K562 (cell line): ENCODE results near the gene HOXB5. TPM values are rescaled to one million over a fixed set of nuclear protein-coding genes. Genes with fewer than 3 reads are reported as not detected.

Experiments used
- ATAC-seq: fragments of 200-7000 bp; cut with Tn5 transposase; 3 replicates; pipeline ENCODE4 v1.9.1; 2020; ENCODE audit warnings: moderate library complexity
- BruUV-seq: library from RNA; stranded (reverse); fragments of 400-500 nt; replicated peaks from 2 replicates; lab custom pipeline; 2021; lab: Mats Ljungman, UMichigan
- CTCF ChIA-PET: fragments of 300-600 bp; formaldehyde crosslinking; extraction: SDS; loops from one replicate; lab custom pipeline; 2021; ENCODE audit warnings: low intra/inter-chr PET ratio; lab: Yijun Ruan, JAX
- POLR2A ChIA-PET: fragments of 300-600, 350-650 bp; sonication (Branson Sonifier 250); formaldehyde crosslinking; extraction: SDS; loops from one replicate; lab custom pipeline; 2021; ENCODE audit warnings: antibody characterized with exemption, inconsistent platforms; lab: Yijun Ruan, JAX
- DNase-seq, 4 experiments: peaks; one replicate each; pipeline versions ENCODE4 v3.0.0 to v3.0.0-alpha.2; 2011 to 2018; ENCODE audit warnings: low spot score in 3 of 4, mixed read lengths in 3 of 4; ENCODE audit errors: extremely low read depth in 1 of 4
- FAIRE-seq: peaks from 2 replicates; lab custom pipeline; 2011; peaks lifted over from hg19 to GRCh38; lab: Jason Lieb, UNC
- H2AFZ ChIP-seq: 2 replicates; pipeline ENCODE4 v1.6.0; 2011; ENCODE audit warnings: low read depth, low read length, control low read depth, inconsistent platforms
- H3K27ac ChIP-seq: fragments of 200-600 bp; 3 replicates; pipeline ENCODE4 v1.8.0; 2011; ENCODE audit warnings: low read depth, mild to moderate bottlenecking, control low read depth, inconsistent platforms, low read length, moderate library complexity, mixed read lengths; ENCODE audit errors: extremely low read depth
- H3K27me3 ChIP-seq, 2 experiments: fragments of 300-600 bp in 1 of 2; 2 replicates in 1 of 2; 3 replicates in 1 of 2; pipeline versions ENCODE4 v1.6.0 to v1.8.0; 2011; ENCODE audit warnings: inconsistent platforms in 2 of 2, low read length in 2 of 2, mild to moderate bottlenecking in 1 of 2, mixed read lengths in 1 of 2, moderate library complexity in 1 of 2; ENCODE audit not compliant: control insufficient read depth in 2 of 2, insufficient read depth in 2 of 2
- H3K36me3 ChIP-seq: fragments of 300-600 bp; 3 replicates; pipeline ENCODE4 v1.8.0; 2011; ENCODE audit warnings: mild to moderate bottlenecking, low read length, inconsistent platforms; ENCODE audit not compliant: control insufficient read depth, insufficient read depth
- H3K4me1 ChIP-seq, 2 experiments: fragments of 200-600 bp in 1 of 2; replicated peaks in 1 of 2; 2 replicates in 1 of 2; 3 replicates in 1 of 2; pipeline versions ENCODE4 v1.5.1 to v1.8.0; 2011; ENCODE audit warnings: inconsistent platforms in 2 of 2, low read length in 2 of 2, mild to moderate bottlenecking in 1 of 2, mixed read lengths in 1 of 2, moderate library complexity in 1 of 2; ENCODE audit not compliant: control insufficient read depth in 2 of 2, insufficient read depth in 2 of 2
- H3K4me2 ChIP-seq: 2 replicates; pipeline ENCODE4 v1.6.1; 2011; ENCODE audit warnings: low read length, control low read depth, inconsistent platforms, mixed read lengths; ENCODE audit not compliant: insufficient read depth
- H3K4me3 ChIP-seq: fragments of 200-600 bp; sonication (generic), shearing (Covaris generic); 2 replicates; pipeline ENCODE4 v1.5.1; 2016; ENCODE audit warnings: control low read depth, inconsistent platforms
- H3K79me2 ChIP-seq: fragments of 200-600 bp; 3 replicates; pipeline ENCODE4 v1.8.0; 2011; ENCODE audit warnings: low read length, inconsistent platforms; ENCODE audit not compliant: control insufficient read depth, insufficient read depth
- H3K9ac ChIP-seq, 2 experiments: 2 replicates each; pipeline versions ENCODE4 v1.6.0 to v1.6.1; 2011; ENCODE audit warnings: low read depth in 2 of 2, low read length in 2 of 2, control low read depth in 1 of 2, inconsistent platforms in 1 of 2, mild to moderate bottlenecking in 1 of 2, mixed read lengths in 1 of 2; ENCODE audit not compliant: insufficient read depth in 1 of 2
- H3K9me1 ChIP-seq: one replicate; pipeline ENCODE4 v1.6.0; 2011; ENCODE audit warnings: inconsistent platforms, mild to moderate bottlenecking, low read length, moderate library complexity; ENCODE audit not compliant: control insufficient read depth, insufficient read depth
- H3K9me3 ChIP-seq: replicated peaks from 2 replicates; pipeline ENCODE4 v1.5.1; 2011; ENCODE audit warnings: low read depth, low read length, inconsistent platforms; ENCODE audit not compliant: control insufficient read depth, insufficient read depth
- H4K20me1 ChIP-seq: replicated peaks from 2 replicates; pipeline ENCODE4 v1.6.1; 2011; ENCODE audit warnings: low read length, inconsistent platforms, mixed read lengths; ENCODE audit not compliant: control insufficient read depth, insufficient read depth
- CBX3 ChIP-seq, 2 experiments: IDR thresholded peaks; 1 replicate in 1 of 2; 2 replicates in 1 of 2; pipeline ENCODE4 v1.6.1; 2012; ENCODE audit warnings: inconsistent platforms in 2 of 2, low read length in 2 of 2, borderline replicate concordance in 1 of 2, control low read depth in 1 of 2
- DIDO1 ChIP-seq: fragments of 450-650 bp; IDR thresholded peaks from 2 replicates; pipeline ENCODE4 v1.6.1; 2016; ENCODE audit warnings: low read depth, missing biosample characterization, missing genetic modification characterization
- GTF2A2 ChIP-seq: IDR thresholded peaks from 2 replicates; pipeline ENCODE4 v1.6.1; 2016; ENCODE audit warnings: mild to moderate bottlenecking, missing genetic modification characterization, missing compliant biosample characterization
- NRF1 ChIP-seq, 2 experiments: fragments of 450-650 bp; IDR thresholded peaks in 1 of 2; conservative IDR thresholded peaks in 1 of 2; 2 replicates each; pipeline ENCODE4 v1.6.1; 2014; ENCODE audit warnings: mild to moderate bottlenecking in 2 of 2
- PHB ChIP-seq: fragments of 250-450 bp; sonication (Bioruptor Pico); IDR thresholded peaks from 2 replicates; pipeline ENCODE4 v1.5.0; 2021
- RAD21 ChIP-seq, 2 experiments: fragments of 250-450 bp in 1 of 2; fragments of 450-650 bp in 1 of 2; sonication (Bioruptor Pico) in 1 of 2; formaldehyde crosslinking in 1 of 2; IDR thresholded peaks in 1 of 2; conservative IDR thresholded peaks in 1 of 2; 2 replicates each; pipeline versions ENCODE4 v1.4.0 to v1.8.0; 2020 to 2022; ENCODE audit warnings: mild to moderate bottlenecking in 2 of 2, moderate library complexity in 1 of 2
- RHOXF2B ChIP-seq: fragments of 250-450 bp; sonication (Bioruptor Pico); conservative IDR thresholded peaks from 2 replicates; pipeline ENCODE4 v1.5.1; 2021
- RNF2 ChIP-seq: sonication (generic); IDR thresholded peaks from 2 replicates; pipeline ENCODE4 v1.6.1; 2016
- THRAP3 ChIP-seq: fragments of 450-650 bp; IDR thresholded peaks from 2 replicates; pipeline ENCODE4 v1.6.1; 2016; ENCODE audit warnings: mild to moderate bottlenecking, inconsistent platforms, borderline replicate concordance
- WHSC1 ChIP-seq: IDR thresholded peaks from one replicate; pipeline ENCODE4 v1.6.1; 2012; ENCODE audit warnings: low read length, control low read depth, inconsistent platforms
- ZNF224 ChIP-seq: sonication (generic); formaldehyde crosslinking; IDR thresholded peaks from 2 replicates; pipeline ENCODE4 v1.8.0; 2022; ENCODE audit warnings: mild to moderate bottlenecking, missing genetic modification reagents
- WGBS: fragments of 100-300 bp; shearing (Covaris generic); methylation state at CpG from one replicate; pipeline ENCODE4 v1.1.6; 2016; ENCODE audit warnings: low coverage, mixed read lengths; ENCODE audit not compliant: insufficient coverage; ENCODE audit errors: missing lambda C conversion rate; 5-methylcytosine and 5-hydroxymethylcytosine counted together
- in situ Hi-C: fragments of 300-500 bp; cut with MboI; formaldehyde crosslinking; loops from 4 replicates; pipeline ENCODE4 v1.15.0; 2018; ENCODE audit warnings: inconsistent platforms, mixed read lengths
- intact Hi-C: fragments of 100-400 bp; cut with micrococcal nuclease; formaldehyde crosslinking; loops from 2 replicates; pipeline ENCODE4 v1.14.2; 2022
- polyA plus RNA-seq, 8 experiments: library from polyadenylated mRNA; depleted of rRNA in 4 of 8; stranded (reverse) in 5 of 8; unstranded in 3 of 8; fragments of >200 nt; fragmentation: Nextera tagmentation in 2 of 8; fragmentation: Illumina TruSeq in 1 of 8; extraction: Ambion mirVana in 2 of 8; extraction: Trizol in 1 of 8; gene quantifications; 2 replicates each; pipeline versions ENCODE4 v1.2.1 to v1.2.3, GENCODE V29; 2011 to 2014; ENCODE audit warnings: inconsistent platforms in 1 of 8, missing spikeins in 1 of 8
- total RNA-seq, 7 experiments: library from RNA; depleted of rRNA in 6 of 7; stranded (reverse); fragments of >200 nt in 6 of 7; fragmentation: Illumina TruSeq in 2 of 7; extraction: Trizol in 2 of 7; gene quantifications; 2 replicates each; pipeline versions ENCODE4 v1.2.1 to v1.2.3, GENCODE V29; 2011 to 2021; ENCODE audit warnings: low replicate concordance in 1 of 7
- TF ChIP-seq, protein P1 (sequence below), 2 experiments: fragments of 450-650 bp in 1 of 2; sonication (generic) in 1 of 2; formaldehyde crosslinking; conservative IDR thresholded peaks; 2 replicates each; pipeline versions ENCODE4 v1.4.0 to v1.8.1; 2020 to 2022; ENCODE audit warnings: mild to moderate bottlenecking in 1 of 2, missing genetic modification reagents in 1 of 2
- TF ChIP-seq, protein P2 (sequence below): sonication (generic); formaldehyde crosslinking; IDR thresholded peaks from 2 replicates; pipeline ENCODE4 v1.8.1; 2023; ENCODE audit warnings: mild to moderate bottlenecking, missing genetic modification reagents
- TF ChIP-seq, protein P3 (sequence below): fragments of 450-650 bp; formaldehyde crosslinking; IDR thresholded peaks from 2 replicates; pipeline ENCODE4 v1.4.0; 2020; ENCODE audit warnings: mild to moderate bottlenecking, moderate library complexity
- TF ChIP-seq, protein P4 (sequence below): sonication (generic); formaldehyde crosslinking; IDR thresholded peaks from 2 replicates; pipeline ENCODE4 v1.8.1; 2023; ENCODE audit warnings: mild to moderate bottlenecking, missing genetic modification reagents, moderate library complexity

The HOXB5 gene
- total and polyA plus RNA-seq, 9 of the 15 experiments (the other 6 are each of a cell fraction or from before 2014, with no cell fraction given) = 0.24 to 2.7 (median 0.65) TPM

DNA sequence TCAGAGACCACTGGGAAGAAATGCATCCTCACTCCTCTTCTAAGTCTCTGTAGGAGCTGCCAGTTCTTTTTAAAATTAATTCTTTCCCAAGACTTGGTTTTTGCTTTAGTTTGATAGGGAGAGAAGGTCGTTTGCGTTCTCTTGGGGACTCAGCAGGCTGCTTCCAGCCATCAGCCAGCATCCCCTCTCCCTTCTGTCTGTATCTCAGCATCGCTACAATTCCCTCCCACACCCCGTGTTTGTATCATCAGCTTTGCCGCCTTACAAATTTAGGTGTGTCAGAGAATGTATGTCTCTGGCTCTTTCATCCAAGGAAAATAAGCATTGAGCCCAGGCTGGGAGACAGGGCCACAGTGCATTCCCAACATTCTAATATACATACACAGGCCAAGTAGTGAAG, 5.8 kb upstream of the HOXB5 start:
- intact Hi-C loops (no loop called here), in situ Hi-C loops (no loop called here)
- ATAC-seq = no peak
- DNase-seq = no peak
- peaks cover 58% of the 10 kb centered on the region for H3K79me2 ChIP-seq
- CTCF ChIA-PET = no interaction called here
- no TSS peak for BruUV-seq
- H3K36me3 ChIP-seq = no peaks in the 10 kb centered on the region; the same call in 2 of the 3 replicates
- no peaks in the 10 kb centered on the region for H3K9me1 ChIP-seq
- peaks cover 26 to 60% of the 10 kb centered on the region in 2 experiments; a peak in 4 of 5 replicates for H3K4me1 ChIP-seq
- no peak overlapping the region for H3K27ac ChIP-seq
- no peak overlapping the region for H3K4me2 ChIP-seq
- FAIRE-seq = no peak
- 44% methylated on average over 4 of the region's 5 CpGs for WGBS
- TF ChIP-seq WHSC1 (no peak), RHOXF2B (CRISPR knock-in tag) (no peak), DIDO1 (tag) (no peak), RAD21 (CRISPR knock-in tag; conservative IDR thresholded peaks at IDR 0.05 in 1 of 2, IDR thresholded peaks at IDR 0.05 in 1 of 2) (no peak), NRF1 (conservative IDR thresholded peaks at IDR 0.05 in 1 of 2, IDR thresholded peaks at IDR 0.05 in 1 of 2) (no peak), GTF2A2 (tag) (no peak), PHB (CRISPR knock-in tag) (no peak), RNF2 (no peak), ZNF224 (CRISPR knock-in tag) (no peak), CBX3 (IDR thresholded peaks at IDR 0.05; ENCODE audit: borderline replicate concordance in 1 of 2, low read length in 2 of 2) (no peak), THRAP3 (no peak)
- TF ChIP-seq, protein P1, sequence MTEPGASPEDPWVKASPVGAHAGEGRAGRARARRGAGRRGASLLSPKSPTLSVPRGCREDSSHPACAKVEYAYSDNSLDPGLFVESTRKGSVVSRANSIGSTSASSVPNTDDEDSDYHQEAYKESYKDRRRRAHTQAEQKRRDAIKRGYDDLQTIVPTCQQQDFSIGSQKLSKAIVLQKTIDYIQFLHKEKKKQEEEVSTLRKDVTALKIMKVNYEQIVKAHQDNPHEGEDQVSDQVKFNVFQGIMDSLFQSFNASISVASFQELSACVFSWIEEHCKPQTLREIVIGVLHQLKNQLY (CRISPR knock-in tag; conservative IDR thresholded peaks at IDR 0.05) = no peak
- TF ChIP-seq, protein P2, sequence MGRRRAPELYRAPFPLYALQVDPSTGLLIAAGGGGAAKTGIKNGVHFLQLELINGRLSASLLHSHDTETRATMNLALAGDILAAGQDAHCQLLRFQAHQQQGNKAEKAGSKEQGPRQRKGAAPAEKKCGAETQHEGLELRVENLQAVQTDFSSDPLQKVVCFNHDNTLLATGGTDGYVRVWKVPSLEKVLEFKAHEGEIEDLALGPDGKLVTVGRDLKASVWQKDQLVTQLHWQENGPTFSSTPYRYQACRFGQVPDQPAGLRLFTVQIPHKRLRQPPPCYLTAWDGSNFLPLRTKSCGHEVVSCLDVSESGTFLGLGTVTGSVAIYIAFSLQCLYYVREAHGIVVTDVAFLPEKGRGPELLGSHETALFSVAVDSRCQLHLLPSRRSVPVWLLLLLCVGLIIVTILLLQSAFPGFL (CRISPR knock-in tag) = no peak
- TF ChIP-seq, protein P3, sequence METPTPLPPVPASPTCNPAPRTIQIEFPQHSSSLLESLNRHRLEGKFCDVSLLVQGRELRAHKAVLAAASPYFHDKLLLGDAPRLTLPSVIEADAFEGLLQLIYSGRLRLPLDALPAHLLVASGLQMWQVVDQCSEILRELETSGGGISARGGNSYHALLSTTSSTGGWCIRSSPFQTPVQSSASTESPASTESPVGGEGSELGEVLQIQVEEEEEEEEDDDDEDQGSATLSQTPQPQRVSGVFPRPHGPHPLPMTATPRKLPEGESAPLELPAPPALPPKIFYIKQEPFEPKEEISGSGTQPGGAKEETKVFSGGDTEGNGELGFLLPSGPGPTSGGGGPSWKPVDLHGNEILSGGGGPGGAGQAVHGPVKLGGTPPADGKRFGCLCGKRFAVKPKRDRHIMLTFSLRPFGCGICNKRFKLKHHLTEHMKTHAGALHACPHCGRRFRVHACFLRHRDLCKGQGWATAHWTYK = no peak
- TF ChIP-seq, protein P4, sequence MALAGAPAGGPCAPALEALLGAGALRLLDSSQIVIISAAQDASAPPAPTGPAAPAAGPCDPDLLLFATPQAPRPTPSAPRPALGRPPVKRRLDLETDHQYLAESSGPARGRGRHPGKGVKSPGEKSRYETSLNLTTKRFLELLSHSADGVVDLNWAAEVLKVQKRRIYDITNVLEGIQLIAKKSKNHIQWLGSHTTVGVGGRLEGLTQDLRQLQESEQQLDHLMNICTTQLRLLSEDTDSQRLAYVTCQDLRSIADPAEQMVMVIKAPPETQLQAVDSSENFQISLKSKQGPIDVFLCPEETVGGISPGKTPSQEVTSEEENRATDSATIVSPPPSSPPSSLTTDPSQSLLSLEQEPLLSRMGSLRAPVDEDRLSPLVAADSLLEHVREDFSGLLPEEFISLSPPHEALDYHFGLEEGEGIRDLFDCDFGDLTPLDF (CRISPR knock-in tag) = no peak
- POLR2A ChIA-PET = interaction anchor here (1.1 to 2.3 kb wide), 2 partner anchors 10 kb away, joined by 5 to 10 read pairs; no protein-coding TSS in a partner anchor
- H2AFZ ChIP-seq = no peak overlapping the region
- H3K4me3 ChIP-seq = no peak overlapping the region
- no peaks in the 10 kb centered on the region; the same call in 1 of the 2 replicates for H4K20me1 ChIP-seq
- H3K27me3 ChIP-seq = no peaks in the 10 kb centered on the region
- H3K9ac ChIP-seq = no peak overlapping the region
- no peaks in the 10 kb centered on the region for H3K9me3 ChIP-seq
